ENCODE measurements around the gene XAF1.
"Not testable (repeated sequence)": the region's sequence is repeated elsewhere in the genome, so short reads cannot be mapped to it uniquely, and the experiment has no call there.

The XAF1 gene

DNA sequence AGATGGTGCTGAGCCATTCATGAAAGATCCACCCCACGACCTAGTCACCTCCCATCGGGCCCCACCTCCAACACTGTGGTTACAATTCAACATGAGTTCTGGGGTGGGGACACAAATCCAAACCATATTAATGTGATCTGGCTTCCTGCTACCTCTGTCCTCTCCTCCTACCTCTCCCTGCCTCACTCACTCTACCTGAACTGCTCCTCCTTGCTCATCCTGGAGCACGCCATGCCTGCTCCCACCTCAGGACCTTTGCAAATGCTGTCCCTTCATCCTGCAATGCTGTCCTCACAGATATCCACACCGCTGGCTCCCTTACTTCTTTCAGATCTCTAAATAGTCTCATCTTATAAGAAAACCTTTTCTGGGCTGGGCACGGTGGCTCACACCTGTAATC is 31.8 kb upstream of the XAF1 start:
- no peak overlapping the region for H3K27ac Mint-ChIP-seq
- no peaks in the 10 kb centered on the region for H3K4me1 Mint-ChIP-seq (ENCODE audit: low read depth)
- no peaks in the 10 kb centered on the region for H3K9me3 Mint-ChIP-seq
- H3K27me3 Mint-ChIP-seq (ENCODE audit: low read depth): peaks cover 60% of the 10 kb centered on the region
- no peak overlapping the region for H3K4me3 Mint-ChIP-seq
- H3K36me3 Mint-ChIP-seq (ENCODE audit: low read depth): no peaks in the 10 kb centered on the region

DNA sequence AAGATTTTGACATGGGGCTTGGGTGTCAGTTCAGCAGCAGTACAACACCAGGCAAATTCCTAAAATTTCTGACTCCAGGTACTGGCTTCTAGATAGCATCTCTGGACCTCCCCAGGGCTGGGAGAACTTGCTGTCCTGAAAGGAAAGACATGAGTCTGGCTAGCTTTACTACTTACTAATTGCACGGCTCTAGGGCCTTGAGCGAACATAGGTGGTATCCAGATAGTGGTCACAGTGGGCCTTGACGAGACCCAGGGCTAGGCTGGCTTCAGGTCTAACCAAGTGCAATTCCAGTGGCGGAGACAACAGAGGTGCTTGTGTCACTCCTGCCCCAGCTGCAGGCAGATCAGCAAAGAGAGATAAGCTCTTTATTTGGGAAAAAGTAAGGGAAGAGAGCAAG is 26.3 kb upstream of the XAF1 start:
- Mint-ChIP-seq H3K27me3 (ENCODE audit: low read depth) (peaks cover 32% of the 10 kb centered on the region), H3K9me3 (no peaks in the 10 kb centered on the region), H3K4me3 (no peak overlapping the region), H3K36me3 (ENCODE audit: low read depth) (no peaks in the 10 kb centered on the region), H3K27ac (no peak overlapping the region), H3K4me1 (ENCODE audit: low read depth) (no peaks in the 10 kb centered on the region)

DNA sequence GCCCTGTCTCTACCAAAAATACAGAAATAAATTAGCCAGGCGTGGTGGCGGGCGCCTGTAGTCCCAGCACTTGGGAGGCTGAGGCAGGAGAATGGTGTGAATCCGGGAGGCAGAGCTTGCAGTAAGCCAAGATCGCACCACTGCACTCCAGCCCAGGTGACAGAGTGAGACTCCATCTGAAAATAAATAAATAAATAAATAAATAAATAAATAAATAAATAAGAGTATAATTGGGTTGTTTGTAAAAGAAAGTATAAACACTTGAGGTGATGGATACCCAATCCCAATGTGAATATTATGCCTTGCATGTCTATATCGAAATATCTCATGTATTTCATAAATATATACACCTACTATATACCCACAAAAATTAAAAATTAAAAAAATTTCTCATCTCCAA is 9.2 kb upstream of the XAF1 start:
- not testable (repeated sequence) for H3K4me3 Mint-ChIP-seq; H3K27ac Mint-ChIP-seq; H3K9me3 Mint-ChIP-seq; H3K36me3 Mint-ChIP-seq (ENCODE audit: low read depth); H3K4me1 Mint-ChIP-seq (ENCODE audit: low read depth)
- peaks cover 49% of the 10 kb centered on the region for H3K27me3 Mint-ChIP-seq (ENCODE audit: low read depth)

DNA sequence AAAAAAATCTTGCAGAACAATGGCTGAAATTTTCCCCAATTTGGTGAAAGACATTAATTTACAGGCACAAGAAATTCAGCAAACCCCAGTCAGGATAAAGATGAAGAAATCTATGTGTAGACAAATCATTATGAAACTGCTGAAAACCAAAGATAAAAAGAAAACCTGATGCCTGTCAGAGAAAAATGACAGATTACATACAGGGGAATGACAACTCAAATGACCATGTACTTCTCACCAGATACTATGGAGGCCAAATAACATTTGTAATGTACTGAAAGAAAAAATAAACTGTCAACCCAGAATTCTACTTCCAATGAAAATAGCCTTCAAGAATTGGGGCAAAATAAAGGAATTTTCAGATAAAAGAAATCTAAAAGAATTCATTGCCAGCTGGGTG is 7.2 kb upstream of the XAF1 start:
- no peaks in the 10 kb centered on the region for H3K36me3 Mint-ChIP-seq (ENCODE audit: low read depth)
- H3K9me3 Mint-ChIP-seq: no peaks in the 10 kb centered on the region
- H3K4me1 Mint-ChIP-seq (ENCODE audit: low read depth): peaks cover 13% of the 10 kb centered on the region
- no peak overlapping the region for H3K27ac Mint-ChIP-seq
- no peak overlapping the region for H3K4me3 Mint-ChIP-seq
- peaks cover 35% of the 10 kb centered on the region for H3K27me3 Mint-ChIP-seq (ENCODE audit: low read depth)

DNA sequence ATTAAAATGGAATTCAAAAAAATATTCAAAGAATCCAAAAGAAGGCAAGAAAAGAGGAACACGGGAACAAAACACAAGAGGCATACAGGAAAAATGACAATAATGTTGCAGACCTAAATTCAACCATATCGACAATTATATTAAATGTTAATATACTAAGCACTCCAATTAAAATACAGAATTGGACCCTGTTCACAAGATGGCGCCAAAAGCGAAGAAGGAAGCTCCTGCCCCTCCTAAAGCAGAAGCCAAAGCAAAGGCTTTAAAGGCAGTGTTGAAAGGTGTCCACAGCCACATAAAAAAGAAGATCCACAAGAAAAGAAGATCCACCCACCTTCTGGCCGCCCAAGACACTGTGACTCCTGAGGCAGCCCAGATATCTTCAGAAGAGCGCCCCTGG is 6.3 kb upstream of the XAF1 start:
- Mint-ChIP-seq H3K27me3 (ENCODE audit: low read depth) (peaks cover 26% of the 10 kb centered on the region), H3K4me1 (ENCODE audit: low read depth) (peaks cover 16% of the 10 kb centered on the region), H3K9me3 (no peaks in the 10 kb centered on the region), H3K4me3 (no peak overlapping the region), H3K27ac (no peak overlapping the region), H3K36me3 (ENCODE audit: low read depth) (no peaks in the 10 kb centered on the region)

DNA sequence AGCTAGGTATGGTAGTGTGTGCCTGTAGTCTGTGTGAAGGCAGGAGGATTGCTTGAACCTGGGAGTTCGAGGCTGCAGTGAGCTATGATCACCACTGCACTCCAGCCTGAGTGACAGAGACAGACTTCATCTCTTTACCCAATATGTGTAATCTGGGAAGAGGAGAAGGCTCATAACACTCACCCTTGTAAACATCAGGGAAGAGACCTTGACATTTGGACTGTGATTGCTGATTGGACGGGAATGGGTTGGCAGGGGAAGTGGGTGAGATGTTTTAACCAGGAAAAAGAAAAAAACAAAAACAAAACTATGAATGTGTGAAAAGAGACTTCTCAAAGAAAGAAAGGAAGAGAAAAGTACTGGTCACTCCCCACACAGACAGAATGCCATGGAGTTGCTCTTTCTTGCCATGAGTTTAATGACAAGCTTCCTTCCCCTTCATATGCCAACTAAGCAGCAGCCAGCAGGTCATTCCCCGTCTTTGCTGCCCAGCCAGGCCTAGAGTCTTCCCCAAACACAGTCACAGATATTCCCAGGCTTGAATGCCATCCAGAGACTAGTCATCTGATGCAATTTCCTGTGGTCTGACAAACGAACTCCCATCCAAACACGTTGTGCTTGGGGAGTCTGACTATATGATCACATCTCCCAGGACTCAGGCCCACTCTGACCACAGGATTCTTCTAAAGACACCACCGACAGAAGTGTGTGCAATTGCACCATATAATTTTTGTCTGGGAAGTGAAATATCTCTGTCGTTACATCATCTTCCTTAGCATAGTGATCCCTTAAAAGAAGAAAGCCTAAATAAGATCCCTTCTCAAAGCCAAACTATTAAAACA is 3.6 kb upstream of the XAF1 start:
- Mint-ChIP-seq H3K9me3 (no peaks in the 10 kb centered on the region), H3K36me3 (ENCODE audit: low read depth) (peaks cover 13% of the 10 kb centered on the region), H3K4me3 (no peak overlapping the region), H3K4me1 (ENCODE audit: low read depth) (peaks cover 27% of the 10 kb centered on the region), H3K27me3 (ENCODE audit: low read depth) (peaks cover 8% of the 10 kb centered on the region), H3K27ac (peak overlapping the region; percentile 72)

DNA sequence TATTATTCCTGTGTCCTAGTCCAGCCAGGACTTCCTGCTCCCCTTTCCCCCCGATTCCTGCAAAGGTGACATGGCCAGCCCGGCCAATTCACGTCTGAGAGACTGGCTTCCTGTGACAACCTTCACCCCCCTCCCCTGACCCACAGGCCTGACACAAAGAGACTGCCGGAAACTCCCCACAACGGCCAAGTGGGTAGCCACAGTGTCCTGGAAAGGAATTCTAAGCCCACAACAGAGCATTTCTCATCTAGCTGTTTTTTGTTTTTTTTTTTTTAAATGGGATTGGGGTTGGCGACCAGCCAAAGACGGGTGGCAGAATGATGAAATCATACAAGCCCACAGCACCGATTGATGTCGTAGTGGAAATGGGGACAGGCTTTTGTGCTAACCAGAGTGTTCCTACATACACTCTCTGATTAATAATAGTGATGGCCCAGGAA is 2.8 kb upstream of the XAF1 start:
- no peaks in the 10 kb centered on the region for H3K9me3 Mint-ChIP-seq
- peaks cover 19% of the 10 kb centered on the region for H3K36me3 Mint-ChIP-seq (ENCODE audit: low read depth)
- H3K4me3 Mint-ChIP-seq: no peak overlapping the region
- peaks cover 5% of the 10 kb centered on the region for H3K27me3 Mint-ChIP-seq (ENCODE audit: low read depth)
- H3K4me1 Mint-ChIP-seq (ENCODE audit: low read depth): peaks cover 33% of the 10 kb centered on the region
- peak overlapping the region; percentile 72 for H3K27ac Mint-ChIP-seq

DNA sequence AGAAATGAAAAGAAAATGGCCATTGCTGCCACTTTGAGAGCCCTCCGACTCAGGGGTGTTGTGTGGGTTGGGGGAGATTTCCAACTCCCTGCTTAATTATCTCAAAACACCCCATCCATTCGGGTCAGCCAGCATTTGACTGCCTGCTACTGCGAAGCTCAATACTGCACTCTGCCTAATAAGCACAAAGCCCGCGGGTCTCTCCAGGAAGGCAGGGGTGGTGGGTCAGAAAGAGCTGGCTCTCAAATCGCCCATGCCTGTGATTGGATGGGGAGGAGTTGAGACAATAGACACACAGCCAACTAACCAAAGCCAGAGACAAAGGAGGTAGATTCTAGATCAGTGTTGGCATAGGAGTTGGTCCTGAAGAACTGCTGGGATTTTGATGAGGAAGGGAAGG is 2.3 kb upstream of the XAF1 start:
- peaks cover 38% of the 10 kb centered on the region for H3K4me1 Mint-ChIP-seq (ENCODE audit: low read depth)
- no peaks in the 10 kb centered on the region for H3K9me3 Mint-ChIP-seq
- H3K27me3 Mint-ChIP-seq (ENCODE audit: low read depth): peaks cover 2% of the 10 kb centered on the region
- peak overlapping the region; percentile 9 for H3K4me3 Mint-ChIP-seq
- H3K36me3 Mint-ChIP-seq (ENCODE audit: low read depth): peaks cover 24% of the 10 kb centered on the region
- peak overlapping the region; percentile 64 for H3K27ac Mint-ChIP-seq

DNA sequence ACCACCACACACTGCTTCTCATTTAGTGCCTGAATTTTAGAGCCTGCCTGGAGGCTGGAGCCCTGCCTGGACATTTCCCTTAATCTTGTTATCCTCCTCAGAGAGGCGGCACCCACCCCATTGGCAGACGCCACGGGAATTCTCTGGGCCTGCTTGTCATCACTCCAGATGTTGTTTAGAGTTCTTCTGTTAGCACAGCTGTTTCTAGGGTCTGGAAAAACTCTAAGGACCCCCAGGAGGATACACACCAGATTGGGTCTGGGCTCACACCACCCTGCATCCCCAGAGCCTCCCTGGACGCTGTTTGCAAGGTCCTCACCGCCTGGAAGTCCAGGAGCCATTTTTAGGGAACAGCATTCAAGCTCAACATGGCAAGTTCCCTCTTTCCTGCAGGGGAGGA is 565 bp upstream of the XAF1 start:
- H3K9me3 Mint-ChIP-seq: no peaks in the 10 kb centered on the region
- peaks cover 39% of the 10 kb centered on the region for H3K36me3 Mint-ChIP-seq (ENCODE audit: low read depth)

DNA sequence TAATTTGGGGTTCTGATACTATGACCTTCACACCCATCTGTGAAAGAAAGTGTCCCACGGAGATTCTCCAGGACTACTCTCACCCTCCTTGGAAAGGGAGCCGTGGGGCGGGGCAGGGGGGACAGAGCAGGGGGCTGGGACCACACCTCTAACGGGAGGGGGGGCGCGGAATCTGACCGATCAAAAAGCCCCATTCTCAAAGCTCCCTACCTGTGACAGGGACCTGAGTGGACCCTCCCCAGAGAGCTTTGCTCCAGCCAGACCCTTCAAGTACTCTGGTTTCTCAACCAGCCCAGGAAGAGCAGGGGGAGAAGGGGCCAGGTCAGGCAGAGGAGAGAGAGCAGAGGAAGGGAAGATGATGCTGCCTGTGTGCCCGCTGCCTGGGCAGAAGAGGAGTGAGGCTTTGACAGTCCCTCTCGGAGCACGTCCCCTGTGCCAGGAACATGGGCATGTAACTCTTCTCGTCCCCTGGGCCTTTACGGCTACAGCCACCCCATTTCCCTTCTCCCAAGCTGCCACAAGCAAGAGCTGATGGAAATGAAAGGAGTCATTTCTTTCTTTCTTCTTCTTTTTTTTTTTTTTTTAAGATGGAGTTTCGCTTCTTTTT is 682 bp downstream of the XAF1 start:
- Mint-ChIP-seq H3K36me3 (ENCODE audit: low read depth) (peaks cover 52% of the 10 kb centered on the region), H3K4me1 (ENCODE audit: low read depth) (peaks cover 56% of the 10 kb centered on the region)

More for the DNA sequence above, 565 bp upstream of the XAF1 start:
- Mint-ChIP-seq H3K27me3 (ENCODE audit: low read depth) (no peaks in the 10 kb centered on the region), H3K27ac (peak overlapping the region; percentile 99), H3K4me3 (peak overlapping the region; percentile 100), H3K4me1 (ENCODE audit: low read depth) (peaks cover 48% of the 10 kb centered on the region)

DNA sequence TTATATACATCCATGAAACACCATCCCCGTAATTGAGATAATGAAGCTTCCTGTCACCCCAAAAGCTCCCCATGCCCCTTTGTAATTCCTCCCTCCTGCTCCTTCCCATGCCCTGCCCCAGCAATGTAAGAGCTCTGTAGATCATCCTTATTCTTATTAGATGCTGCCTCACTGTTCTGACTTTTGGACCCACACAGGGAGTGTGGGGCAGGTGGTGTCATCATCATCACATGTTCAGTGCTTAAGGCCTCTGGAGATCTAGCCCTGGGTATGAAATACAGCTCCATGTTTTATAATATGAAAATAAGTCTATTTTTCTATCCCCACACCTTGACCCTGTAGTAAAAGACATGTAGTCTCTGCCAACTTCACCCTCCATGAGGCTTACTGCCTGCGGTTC is 1.9 kb downstream of the XAF1 start:
- Mint-ChIP-seq H3K36me3 (ENCODE audit: low read depth) (peaks cover 64% of the 10 kb centered on the region), H3K4me3 (peak overlapping the region; percentile 100), H3K27me3 (ENCODE audit: low read depth) (no peaks in the 10 kb centered on the region), H3K27ac (peak overlapping the region; percentile 75), H3K4me1 (ENCODE audit: low read depth) (peaks cover 55% of the 10 kb centered on the region), H3K9me3 (no peaks in the 10 kb centered on the region)

More for the DNA sequence above, 682 bp downstream of the XAF1 start:
- Mint-ChIP-seq H3K9me3 (no peaks in the 10 kb centered on the region), H3K27me3 (ENCODE audit: low read depth) (no peaks in the 10 kb centered on the region), H3K4me3 (peak overlapping the region; percentile 100), H3K27ac (peak overlapping the region; percentile 99)

DNA sequence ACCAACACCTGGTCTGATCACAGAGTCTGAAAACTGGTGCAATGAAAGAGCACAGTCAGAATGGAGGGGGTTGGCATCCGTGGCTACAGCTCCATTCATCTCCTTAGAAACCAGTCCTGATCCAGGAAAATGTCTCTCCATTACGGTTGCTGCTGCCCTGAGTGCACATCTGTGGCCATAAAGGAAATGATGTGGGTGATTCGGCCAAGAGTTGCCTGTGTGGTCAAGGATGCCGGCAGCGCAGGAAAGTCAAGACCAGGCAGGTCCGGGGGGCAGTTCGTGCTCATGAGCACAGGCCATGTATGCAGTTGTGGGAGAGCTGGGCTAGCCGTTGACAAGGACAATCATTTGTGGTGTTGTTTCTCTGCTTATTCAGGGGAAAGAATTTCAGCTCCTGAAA is 5.9 kb downstream of the XAF1 start:
- Mint-ChIP-seq H3K4me3 (no peak overlapping the region), H3K4me1 (ENCODE audit: low read depth) (peaks cover 59% of the 10 kb centered on the region), H3K36me3 (ENCODE audit: low read depth) (peaks cover 94% of the 10 kb centered on the region), H3K9me3 (peaks cover 19% of the 10 kb centered on the region), H3K27me3 (ENCODE audit: low read depth) (no peaks in the 10 kb centered on the region), H3K27ac (no peak overlapping the region)

DNA sequence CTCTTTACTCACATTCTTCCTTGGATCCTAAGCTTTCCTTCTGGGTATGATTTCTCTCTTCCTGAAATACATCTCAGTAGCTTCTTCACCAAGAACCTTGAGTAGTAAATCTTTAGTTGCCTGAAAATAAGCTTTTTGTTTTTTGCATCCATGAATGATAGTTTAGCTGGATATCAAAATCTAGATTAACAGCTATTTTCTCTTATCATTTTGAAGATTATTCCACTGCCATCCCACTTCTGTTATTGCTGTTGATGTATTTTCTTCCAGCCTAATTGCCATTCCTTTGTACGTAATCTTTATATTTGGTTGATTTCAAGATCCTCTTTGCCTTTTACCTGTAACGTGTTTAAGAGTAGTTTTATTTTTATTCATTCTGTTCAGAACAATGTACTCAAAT is 12.6 kb downstream of the XAF1 start:
- Mint-ChIP-seq H3K36me3 (ENCODE audit: low read depth) (peaks cover 98% of the 10 kb centered on the region), H3K4me3 (no peak overlapping the region), H3K4me1 (ENCODE audit: low read depth) (peaks cover 27% of the 10 kb centered on the region), H3K9me3 (peaks cover 69% of the 10 kb centered on the region), H3K27me3 (ENCODE audit: low read depth) (no peaks in the 10 kb centered on the region), H3K27ac (no peak overlapping the region)

DNA sequence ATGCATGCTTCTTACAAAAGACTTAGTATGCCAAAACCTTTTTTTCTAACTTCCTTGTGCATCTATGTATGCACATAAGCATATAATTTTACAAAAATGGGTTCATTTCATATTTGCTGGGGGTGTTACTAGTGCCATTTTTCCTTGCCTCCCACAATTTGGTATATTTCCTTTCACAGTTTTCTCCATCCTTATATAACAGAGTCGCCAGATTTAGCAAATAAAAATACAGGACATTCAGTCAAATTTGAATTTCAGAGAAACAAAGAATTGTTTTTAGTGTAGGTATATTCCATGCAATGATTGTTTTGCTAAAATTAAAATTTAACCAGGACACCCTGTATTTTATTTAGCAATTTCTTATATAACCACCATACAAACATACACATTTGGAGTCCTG is 16.2 kb downstream of the XAF1 start:
- Mint-ChIP-seq H3K36me3 (ENCODE audit: low read depth) (peaks cover 86% of the 10 kb centered on the region), H3K27ac (no peak overlapping the region), H3K9me3 (peaks cover 72% of the 10 kb centered on the region), H3K4me3 (no peak overlapping the region), H3K4me1 (ENCODE audit: low read depth) (peaks cover 19% of the 10 kb centered on the region), H3K27me3 (ENCODE audit: low read depth) (no peaks in the 10 kb centered on the region)

DNA sequence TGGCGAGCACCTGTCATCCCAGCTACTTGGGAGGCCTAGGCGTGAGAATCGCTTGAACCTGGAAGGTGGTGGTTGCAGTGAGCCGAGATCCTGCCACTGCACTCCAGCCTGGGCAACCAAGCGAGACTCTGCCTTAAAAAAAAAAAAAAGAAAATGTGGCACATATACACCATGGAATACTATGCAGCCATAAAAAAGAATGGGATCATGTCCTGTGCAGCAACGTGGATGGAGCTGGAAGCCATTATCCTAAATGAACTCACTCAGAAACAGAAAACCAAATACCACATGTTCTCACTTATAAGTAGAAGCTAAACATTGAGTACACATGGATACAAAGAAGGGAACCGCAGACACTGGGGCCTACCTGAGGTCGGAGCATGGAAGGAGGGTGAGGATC is 19.1 kb downstream of the XAF1 start:
- H3K4me3 Mint-ChIP-seq; H3K4me1 Mint-ChIP-seq (ENCODE audit: low read depth); H3K27me3 Mint-ChIP-seq (ENCODE audit: low read depth); H3K27ac Mint-ChIP-seq: not testable (repeated sequence)
- Mint-ChIP-seq H3K36me3 (ENCODE audit: low read depth) (peaks cover 84% of the 10 kb centered on the region), H3K9me3 (peaks cover 72% of the 10 kb centered on the region)

Data from T-helper 1 cell treated with Interleukin-12 subunit alpha and Interleukin-12 subunit beta and Interleukin-4 antibody, amounts not matched to agents 30 μg/mL and 1 μg/mL, for 36 hours (primary cell).